ENCODE measurements around the gene CDH23.
A peak's percentile ranks its signal among the peaks of the same experiment; 100 is the strongest.

The CDH23 gene

GRCh38 chr10:71632896-71633600 lies 236.3 kb downstream of the CDH23 start:
- in situ Hi-C loops (cut with HindIII; ENCODE audit: low pct_unique_long_range_greater_than_20kb, low sequenced_read_pairs): no loop called here
- no peak for TF ChIP-seq JUND (IDR thresholded peaks at IDR 0.05; ENCODE audit: low read depth)
- DNase-seq (ENCODE audit: low read depth in 1 of 2, low spot score in 1 of 2): no peak

- no peak for TF ChIP-seq JUND (IDR thresholded peaks at IDR 0.05; ENCODE audit: low read depth)
- in situ Hi-C loops (cut with HindIII; ENCODE audit: low pct_unique_long_range_greater_than_20kb, low sequenced_read_pairs): no loop called here
- DNase-seq (ENCODE audit: low read depth in 1 of 2, low spot score in 1 of 2): no peak
Measured at GRCh38 chr10:71633920-71634319, 237.2 kb downstream of the CDH23 start.

- TF ChIP-seq JUND (IDR thresholded peaks at IDR 0.05; ENCODE audit: low read depth): no peak
- no peak for DNase-seq (ENCODE audit: low read depth in 1 of 2, low spot score in 1 of 2)
- in situ Hi-C loops (cut with HindIII; ENCODE audit: low pct_unique_long_range_greater_than_20kb, low sequenced_read_pairs): no loop called here
Measured at GRCh38 chr10:71634531-71635164, 237.9 kb downstream of the CDH23 start.

GRCh38 chr10:71635251-71635866 lies 238.6 kb downstream of the CDH23 start:
- no peak for TF ChIP-seq JUND (IDR thresholded peaks at IDR 0.05; ENCODE audit: low read depth)
- in situ Hi-C loops (cut with HindIII; ENCODE audit: low pct_unique_long_range_greater_than_20kb, low sequenced_read_pairs): no loop called here
- no peak for DNase-seq (ENCODE audit: low read depth in 1 of 2, low spot score in 1 of 2)

GRCh38 chr10:71635867-71636266 lies 239.1 kb downstream of the CDH23 start:
- no peak for TF ChIP-seq JUND (IDR thresholded peaks at IDR 0.05; ENCODE audit: low read depth)
- in situ Hi-C loops (cut with HindIII; ENCODE audit: low pct_unique_long_range_greater_than_20kb, low sequenced_read_pairs): no loop called here
- DNase-seq (ENCODE audit: low read depth in 1 of 2, low spot score in 1 of 2): no peak

GRCh38 chr10:71636588-71636987 lies 239.9 kb downstream of the CDH23 start:
- no peak for DNase-seq (ENCODE audit: low read depth in 1 of 2, low spot score in 1 of 2)
- in situ Hi-C loops (cut with HindIII; ENCODE audit: low pct_unique_long_range_greater_than_20kb, low sequenced_read_pairs): no loop called here
- no peak for TF ChIP-seq JUND (IDR thresholded peaks at IDR 0.05; ENCODE audit: low read depth)

- no peak for TF ChIP-seq JUND (IDR thresholded peaks at IDR 0.05; ENCODE audit: low read depth)
- in situ Hi-C loops (cut with HindIII; ENCODE audit: low pct_unique_long_range_greater_than_20kb, low sequenced_read_pairs): no loop called here
- no peak for DNase-seq (ENCODE audit: low read depth in 1 of 2, low spot score in 1 of 2)
Measured at GRCh38 chr10:71637305-71637704, 240.6 kb downstream of the CDH23 start.

- no peak for TF ChIP-seq JUND (IDR thresholded peaks at IDR 0.05; ENCODE audit: low read depth)
- DNase-seq (ENCODE audit: low read depth in 1 of 2, low spot score in 1 of 2): peak in 1 of 2 experiments; percentile 56
- in situ Hi-C loops (cut with HindIII; ENCODE audit: low pct_unique_long_range_greater_than_20kb, low sequenced_read_pairs): no loop called here
Measured at GRCh38 chr10:71638064-71638821, 241.5 kb downstream of the CDH23 start.

GRCh38 chr10:71638822-71639719 lies 242.4 kb downstream of the CDH23 start:
- TF ChIP-seq JUND (IDR thresholded peaks at IDR 0.05; ENCODE audit: low read depth): no peak
- in situ Hi-C loops (cut with HindIII; ENCODE audit: low pct_unique_long_range_greater_than_20kb, low sequenced_read_pairs): no loop called here
- no peak for DNase-seq (ENCODE audit: low read depth in 1 of 2, low spot score in 1 of 2)

GRCh38 chr10:71640607-71641006 lies 243.9 kb downstream of the CDH23 start:
- TF ChIP-seq JUND (IDR thresholded peaks at IDR 0.05; ENCODE audit: low read depth): no peak
- DNase-seq (ENCODE audit: low read depth in 1 of 2, low spot score in 1 of 2): no peak
- in situ Hi-C loops (cut with HindIII; ENCODE audit: low pct_unique_long_range_greater_than_20kb, low sequenced_read_pairs): no loop called here

- no peak for DNase-seq (ENCODE audit: low read depth in 1 of 2, low spot score in 1 of 2)
- in situ Hi-C loops (cut with HindIII; ENCODE audit: low pct_unique_long_range_greater_than_20kb, low sequenced_read_pairs): no loop called here
- TF ChIP-seq JUND (IDR thresholded peaks at IDR 0.05; ENCODE audit: low read depth): no peak
Measured at GRCh38 chr10:71641449-71641848, 244.7 kb downstream of the CDH23 start.

GRCh38 chr10:71641986-71642385 lies 245.3 kb downstream of the CDH23 start:
- in situ Hi-C loops (cut with HindIII; ENCODE audit: low pct_unique_long_range_greater_than_20kb, low sequenced_read_pairs): no loop called here
- no peak for DNase-seq (ENCODE audit: low read depth in 1 of 2, low spot score in 1 of 2)
- TF ChIP-seq JUND (IDR thresholded peaks at IDR 0.05; ENCODE audit: low read depth): no peak

Measured in T47D (cell line).